Loucy (cell line): ENCODE data around the gene MET.
"Not testable (repeated sequence)": the region's sequence is repeated elsewhere in the genome, so short reads cannot be mapped to it uniquely, and the experiment has no call there.

Source experiments
- H2AFZ ChIP-seq: fragments of 200-600 bp; sonication (generic); 2 replicates; pipeline ENCODE4 v1.6.0; 2016; ENCODE audit warnings: antibody characterized with exemption, mild to moderate bottlenecking, low read length, moderate library complexity
- H3F3A ChIP-seq: fragments of 200-600 bp; 2 replicates; pipeline ENCODE4 v1.6.0; 2016; ENCODE audit warnings: antibody characterized with exemption, low read depth, mild to moderate bottlenecking
- H3K27me3 ChIP-seq: fragments of 200-600 bp; sonication (generic); 2 replicates; pipeline ENCODE4 v1.6.1; 2014; ENCODE audit warnings: low read length, mild to moderate bottlenecking; ENCODE audit not compliant: insufficient read depth, poor library complexity, severe bottlenecking
- H3K36me3 ChIP-seq: fragments of 200-600 bp; sonication (generic); 2 replicates; pipeline ENCODE4 v1.6.1; 2016; ENCODE audit warnings: low read length; ENCODE audit not compliant: insufficient read depth
- H3K4me1 ChIP-seq: fragments of 200-600 bp; sonication (generic); 2 replicates; pipeline ENCODE4 v1.5.1; 2014; ENCODE audit warnings: low read length, mild to moderate bottlenecking; ENCODE audit not compliant: insufficient read depth, poor library complexity, severe bottlenecking
- H3K4me2 ChIP-seq: fragments of 200-600 bp; sonication (generic); 2 replicates; pipeline ENCODE4 v1.6.0; 2014; ENCODE audit warnings: antibody characterized with exemption, low read length, low read depth, mild to moderate bottlenecking; ENCODE audit not compliant: poor library complexity, severe bottlenecking
- H3K4me3 ChIP-seq: fragments of 200-600 bp; sonication (generic); 2 replicates; pipeline ENCODE4 v1.5.1; 2014; ENCODE audit warnings: low read length, mild to moderate bottlenecking, mixed read lengths; ENCODE audit not compliant: poor library complexity, severe bottlenecking
- H3K79me2 ChIP-seq: fragments of 200-600 bp; sonication (generic); 2 replicates; pipeline ENCODE4 v1.6.1; 2014; ENCODE audit warnings: low read length; ENCODE audit not compliant: insufficient read depth
- H3K9ac ChIP-seq: fragments of 200-600 bp; sonication (generic); 2 replicates; pipeline ENCODE4 v1.6.0; 2014; ENCODE audit warnings: mild to moderate bottlenecking, low read depth, low read length, moderate library complexity; ENCODE audit not compliant: poor library complexity, severe bottlenecking
- H3K9me2 ChIP-seq: fragments of 200-600 bp; sonication (generic); replicated peaks from 2 replicates; pipeline ENCODE4 v1.6.1; 2016; ENCODE audit warnings: low read depth, low read length, mixed read lengths
- H3K9me3 ChIP-seq: fragments of 200-600 bp; sonication (generic); 2 replicates; pipeline ENCODE4 v1.6.1; 2014; ENCODE audit warnings: mild to moderate bottlenecking, antibody characterized with exemption, low read length, low read depth; ENCODE audit not compliant: insufficient read depth
- H4K20me1 ChIP-seq: fragments of 200-600 bp; sonication (generic); 2 replicates; pipeline ENCODE4 v1.6.0; 2014; ENCODE audit warnings: antibody characterized with exemption, low read length, mild to moderate bottlenecking; ENCODE audit not compliant: insufficient read depth, poor library complexity, severe bottlenecking
- CTCF ChIP-seq: fragments of 200-600 bp; sonication (generic); conservative IDR thresholded peaks from 2 replicates; pipeline ENCODE4 v1.5.1; 2014; ENCODE audit warnings: mild to moderate bottlenecking, antibody characterized with exemption, low read length
- EZH2phosphoT487 ChIP-seq: fragments of 200-600 bp; IDR thresholded peaks from 2 replicates; pipeline ENCODE4 v1.6.1; 2018; ENCODE audit warnings: antibody characterized with exemption, mild to moderate bottlenecking, moderate library complexity, borderline replicate concordance

MET gene

GRCh38 chr7:116715077-116715476 is 43.1 kb downstream of the MET start:
- TF ChIP-seq EZH2phosphoT487 (no peak), CTCF (no peak)
- Histone ChIP-seq H3K4me2 (no peak overlapping the region), H3K27me3 (no peaks in the 10 kb centered on the region), H2AFZ (no peak overlapping the region), H4K20me1 (no peaks in the 10 kb centered on the region), H3K9me3 (no peaks in the 10 kb centered on the region), H3K9ac (no peak overlapping the region), H3K79me2 (no peaks in the 10 kb centered on the region), H3K4me3 (no peak overlapping the region), H3K9me2 (no peaks in the 10 kb centered on the region), H3K4me1 (no peaks in the 10 kb centered on the region), H3F3A (no peaks in the 10 kb centered on the region), H3K36me3 (no peaks in the 10 kb centered on the region)

GRCh38 chr7:116717137-116717536 is 45.1 kb downstream of the MET start:
- Histone ChIP-seq H3K4me1 (no peaks in the 10 kb centered on the region), H3K4me3 (no peak overlapping the region), H3K9me2 (no peaks in the 10 kb centered on the region), H3K27me3 (no peaks in the 10 kb centered on the region), H4K20me1 (no peaks in the 10 kb centered on the region), H3K36me3 (no peaks in the 10 kb centered on the region), H3K79me2 (no peaks in the 10 kb centered on the region), H3F3A (no peaks in the 10 kb centered on the region), H3K9ac (no peak overlapping the region), H3K4me2 (no peak overlapping the region), H3K9me3 (no peaks in the 10 kb centered on the region), H2AFZ (no peak overlapping the region)
- TF ChIP-seq CTCF (no peak), EZH2phosphoT487 (no peak)

DNA sequence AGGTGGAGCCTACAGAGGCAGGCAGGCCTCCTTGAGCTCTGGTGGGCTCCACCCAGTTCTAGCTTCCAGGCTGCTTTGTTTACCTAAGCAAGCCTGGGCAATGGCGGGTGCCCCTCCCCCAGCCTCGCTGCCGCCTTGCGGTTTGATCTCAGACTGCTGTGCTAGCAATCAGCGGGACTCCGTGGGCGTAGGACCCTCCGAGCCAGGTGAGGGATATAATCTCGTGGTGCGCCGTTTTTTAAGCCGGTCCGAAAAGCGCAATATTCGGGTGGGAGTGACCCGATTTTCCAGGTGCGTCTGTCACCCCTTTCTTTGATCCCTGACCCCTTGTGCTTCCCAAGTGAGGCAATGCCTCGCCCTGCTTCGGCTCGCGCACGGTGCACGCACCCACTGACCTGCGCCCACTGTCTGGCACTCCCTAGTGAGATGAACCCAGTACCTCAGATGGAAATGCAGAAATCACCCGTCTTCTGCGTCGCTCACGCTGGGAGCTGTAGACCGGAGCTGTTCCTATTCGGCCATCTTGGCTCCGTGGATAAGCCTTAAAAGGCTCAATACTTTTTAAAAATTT is 52.0 kb downstream of the MET start:
- not testable (repeated sequence) for H3K9me2 ChIP-seq, H3F3A ChIP-seq, H3K9me3 ChIP-seq, H2AFZ ChIP-seq, H3K36me3 ChIP-seq, H4K20me1 ChIP-seq, H3K27me3 ChIP-seq, H3K4me2 ChIP-seq, H3K4me3 ChIP-seq, H3K9ac ChIP-seq, H3K79me2 ChIP-seq, H3K4me1 ChIP-seq

- Histone ChIP-seq H3K36me3 (no peaks in the 10 kb centered on the region), H3F3A (no peaks in the 10 kb centered on the region), H3K79me2 (no peaks in the 10 kb centered on the region), H3K4me2 (no peak overlapping the region), H4K20me1 (no peaks in the 10 kb centered on the region), H3K27me3 (no peaks in the 10 kb centered on the region), H3K4me3 (no peak overlapping the region), H2AFZ (no peak overlapping the region), H3K9me3 (no peaks in the 10 kb centered on the region), H3K9me2 (no peaks in the 10 kb centered on the region), H3K9ac (no peak overlapping the region), H3K4me1 (no peaks in the 10 kb centered on the region)
- TF ChIP-seq CTCF (no peak), EZH2phosphoT487 (no peak)
Measured at GRCh38 chr7:116724560-116725231, 52.7 kb downstream of the MET start.
